Activated effector memory CD4-positive, alpha-beta T cell treated with Interleukin-2 at 50 U/mL for 16 hours (primary cell): ENCODE results near the gene HMCN1.

Experiments used
- DNase-seq: peaks from one replicate; pipeline ENCODE4 v3.0.0-alpha.2; 2020

The HMCN1 gene

DNA sequence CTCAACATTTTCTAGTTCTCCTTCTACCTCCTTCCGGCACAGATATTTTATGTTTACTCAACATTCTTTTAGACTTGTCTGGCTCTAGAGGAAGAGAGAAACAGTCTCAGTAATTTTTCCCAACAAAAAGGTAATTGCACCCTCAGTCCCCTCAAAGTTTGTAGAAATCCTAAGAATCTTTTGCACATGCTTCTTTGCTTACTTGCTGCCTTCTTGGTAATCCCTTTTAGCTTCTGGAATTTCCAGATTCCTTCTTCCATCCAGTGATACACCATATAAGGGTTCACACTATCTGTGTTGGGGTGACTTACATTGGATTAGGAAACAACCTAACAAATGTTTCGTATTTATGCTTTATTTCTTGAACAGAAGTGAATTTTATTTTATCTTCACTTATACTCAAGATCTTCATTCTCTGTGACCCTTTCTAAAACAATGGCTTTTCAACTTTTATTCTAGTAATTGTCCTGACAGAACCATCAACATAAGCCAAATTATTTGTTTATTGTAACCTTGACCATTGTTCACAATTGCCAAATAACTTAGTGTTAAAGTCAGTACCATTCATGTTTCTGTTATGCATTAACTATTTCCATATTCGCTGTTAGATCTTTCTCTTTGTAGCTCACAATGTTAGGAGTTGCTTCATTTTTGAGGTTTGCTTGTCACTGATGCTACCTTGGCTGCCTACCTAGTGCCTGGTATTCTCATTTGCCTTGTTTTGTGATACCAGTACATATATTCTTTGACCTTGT is 238.1 kb downstream of the HMCN1 start:
- DNase-seq, result no peak

GRCh38 chr1:185973645-185974044 is 239.5 kb downstream of the HMCN1 start:
- DNase-seq, result no peak

- no peak for DNase-seq
These were observed 240.4 kb downstream of the HMCN1 start for GRCh38 chr1:185974367-185975170.

- no peak for DNase-seq
These were observed 246.7 kb downstream of the HMCN1 start for GRCh38 chr1:185980891-185981290.

GRCh38 chr1:185984113-185984836 is 250.1 kb downstream of the HMCN1 start:
- DNase-seq, result no peak

DNA sequence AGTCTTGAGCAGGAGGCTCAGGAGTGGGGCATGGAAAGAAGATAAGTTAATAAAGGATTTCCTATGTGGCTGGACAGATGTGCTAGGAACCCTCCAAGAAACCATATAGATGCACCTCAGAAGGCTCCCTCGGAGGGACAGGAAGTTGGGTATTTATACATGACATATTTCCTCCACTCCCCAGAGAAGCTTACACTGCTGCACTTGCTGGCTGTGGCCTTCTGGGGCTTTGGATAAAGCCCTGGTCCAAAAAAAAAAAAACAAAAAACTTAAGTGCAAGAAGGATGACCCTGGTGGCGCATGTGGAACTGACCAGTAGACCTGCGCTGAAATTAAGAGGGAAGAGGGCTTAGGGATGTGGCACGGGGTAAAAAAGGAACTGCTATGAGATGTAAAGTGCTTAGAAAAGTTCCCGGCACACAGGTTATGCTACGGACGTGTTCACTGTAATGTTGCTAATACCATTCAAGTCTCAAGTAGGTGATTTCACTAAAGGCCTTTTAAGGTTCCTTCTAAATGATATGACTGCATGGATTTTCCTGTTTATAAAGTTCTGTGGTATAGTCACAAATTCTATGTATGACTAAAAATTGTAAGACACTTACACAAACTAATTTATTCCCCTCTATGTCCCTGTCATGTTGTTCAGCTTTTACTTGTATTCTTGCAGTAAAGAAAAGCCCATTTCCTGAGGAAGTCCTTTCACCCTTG is 253.6 kb downstream of the HMCN1 start:
- no peak for DNase-seq

DNA sequence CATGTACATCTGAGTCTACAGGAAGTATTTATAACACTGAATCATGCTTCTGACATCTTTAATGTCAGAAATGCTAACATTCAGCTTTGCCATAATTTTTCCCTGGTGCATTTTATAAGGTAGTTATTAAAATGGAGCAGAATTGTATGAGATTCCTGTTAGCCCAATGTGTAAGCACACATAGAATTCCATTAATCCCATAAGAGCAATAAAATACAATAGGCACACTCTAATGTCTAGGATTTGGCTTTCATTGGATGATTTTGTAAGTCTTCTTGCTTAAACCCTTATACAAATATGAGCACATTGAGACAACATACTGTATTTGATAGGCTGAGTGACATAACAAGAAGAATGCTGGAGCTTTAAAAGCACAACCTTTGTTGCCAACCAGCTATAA is 256.4 kb downstream of the HMCN1 start:
- DNase-seq, result no peak

DNA sequence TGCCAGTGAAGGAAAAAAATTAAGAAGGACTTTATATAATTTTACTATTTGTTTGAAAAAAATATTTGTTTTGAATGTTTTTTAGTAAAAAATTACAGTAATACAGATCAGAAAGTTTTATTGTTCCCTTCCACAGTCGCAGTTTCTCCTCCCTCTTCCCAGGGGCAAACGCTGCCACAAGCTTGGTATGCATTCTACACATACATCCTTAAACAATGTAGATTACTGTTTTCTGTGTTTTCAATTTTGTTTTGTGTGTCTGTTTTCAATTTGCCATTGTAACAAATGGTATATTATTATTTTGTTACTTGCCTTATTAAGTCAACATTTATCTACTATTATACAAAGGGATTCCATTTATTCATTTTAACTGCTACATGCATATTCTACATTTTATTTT is 257.1 kb downstream of the HMCN1 start:
- DNase-seq, result no peak

DNA sequence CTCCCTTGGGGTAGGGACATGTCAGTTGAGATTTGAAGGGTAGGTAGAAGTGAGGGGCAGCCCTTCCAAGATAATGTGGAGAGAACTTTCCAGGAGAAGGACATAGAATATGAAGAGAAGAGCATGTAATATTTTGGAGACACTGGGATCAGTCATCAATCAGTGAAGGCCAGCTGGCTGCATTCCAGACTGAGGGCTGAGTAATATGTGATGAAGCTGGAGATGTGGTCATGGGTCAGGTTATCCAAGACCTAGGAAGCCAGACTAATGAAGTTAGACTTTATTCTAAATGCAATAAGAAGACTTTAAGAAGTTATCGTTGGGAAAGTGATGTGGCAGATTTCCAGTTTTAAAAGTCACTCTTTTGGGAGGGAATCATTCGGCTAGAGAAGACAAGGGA is 262.0 kb downstream of the HMCN1 start:
- no peak for DNase-seq

- no peak for DNase-seq
These were observed 264.2 kb downstream of the HMCN1 start for GRCh38 chr1:185998391-185998790.

DNA sequence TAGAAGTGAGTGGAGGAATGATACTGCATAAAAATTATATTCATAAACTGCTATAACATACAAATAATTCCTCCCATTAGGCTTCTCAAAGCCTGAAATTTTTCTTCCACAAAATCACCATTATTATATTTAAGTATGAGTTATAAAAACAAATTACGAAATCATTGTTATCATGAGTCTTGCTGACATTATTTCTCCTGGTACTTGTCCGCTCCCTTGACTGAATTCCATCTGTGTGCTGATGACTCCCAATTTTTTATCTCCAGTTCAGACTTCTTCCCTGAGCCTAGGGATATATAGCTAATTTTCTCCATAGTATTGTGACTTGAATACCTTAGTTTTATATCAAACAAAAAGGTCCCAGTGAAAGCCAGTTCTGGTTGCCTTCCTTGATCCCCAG is 268.2 kb downstream of the HMCN1 start:
- no peak for DNase-seq

DNA sequence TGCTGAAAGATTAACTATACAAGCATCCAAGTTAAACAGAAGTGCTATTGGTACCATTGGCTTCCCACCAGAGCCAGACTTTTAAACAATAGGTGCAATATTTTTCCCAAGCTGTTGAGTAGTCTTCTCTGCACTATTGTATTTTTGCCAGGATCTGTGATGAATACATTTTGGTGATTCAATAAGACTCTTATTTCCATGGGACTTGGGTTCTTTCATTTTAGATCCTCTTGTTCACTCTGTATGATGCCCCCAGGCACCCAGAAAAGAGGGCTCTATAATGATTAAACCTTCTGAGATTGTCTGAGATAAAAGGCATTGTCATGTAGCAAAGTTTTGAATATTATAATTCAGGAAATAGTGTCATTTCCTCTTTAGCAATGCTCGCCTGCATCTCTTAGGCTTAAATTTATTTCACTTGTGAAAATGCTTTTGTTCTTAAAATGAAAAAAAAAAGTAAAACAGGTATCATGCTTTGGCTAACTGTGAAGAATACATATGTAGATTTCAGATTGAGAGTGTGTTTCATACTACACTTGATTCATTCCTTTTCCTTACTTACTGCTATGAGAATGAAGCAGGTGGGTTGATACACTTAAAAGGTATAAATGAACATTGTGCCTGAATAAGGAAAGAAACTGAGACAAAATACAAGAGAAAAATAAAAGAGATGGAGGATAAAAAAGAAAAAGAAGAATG is 275.0 kb downstream of the HMCN1 start:
- DNase-seq, result no peak

GRCh38 chr1:186014370-186015037 is 280.3 kb downstream of the HMCN1 start:
- DNase-seq, result no peak

DNA sequence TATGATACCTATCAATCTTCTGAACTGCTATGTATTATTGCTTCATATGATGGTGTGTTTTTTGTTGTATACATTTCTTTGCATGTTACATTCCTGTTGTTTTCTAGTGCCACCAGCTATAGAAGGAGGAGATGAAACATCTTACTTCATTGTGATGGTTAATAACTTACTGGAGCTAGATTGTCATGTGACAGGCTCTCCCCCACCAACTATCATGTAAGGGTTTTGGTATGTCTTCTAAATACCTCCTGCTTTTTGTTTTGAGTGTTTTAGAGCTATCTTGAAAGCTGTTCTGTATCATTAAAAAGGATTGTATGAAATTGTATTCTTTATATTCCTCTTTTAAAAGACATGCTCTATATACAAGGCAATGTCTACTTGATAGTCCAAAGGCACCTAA is 282.7 kb downstream of the HMCN1 start:
- DNase-seq, result no peak

DNA sequence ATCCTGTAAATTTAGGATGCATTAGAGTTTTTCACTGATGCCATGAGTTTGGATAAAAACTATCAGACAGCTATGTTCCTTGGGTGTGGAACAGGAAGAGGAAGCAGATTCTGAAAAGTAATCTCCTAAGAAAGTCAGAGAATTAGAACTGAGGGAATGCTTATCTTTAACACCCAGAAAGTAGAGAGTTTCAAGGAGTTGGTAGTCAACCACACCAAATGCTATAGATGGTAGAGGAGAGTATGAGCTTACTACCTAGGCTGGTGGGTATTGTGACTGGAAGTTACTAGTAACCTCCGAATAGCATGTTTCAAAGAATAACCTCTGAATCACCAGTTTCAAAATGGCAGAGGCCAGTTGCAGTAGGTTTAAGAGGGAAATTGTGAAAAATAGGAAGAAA is 288.0 kb downstream of the HMCN1 start:
- no peak for DNase-seq

DNA sequence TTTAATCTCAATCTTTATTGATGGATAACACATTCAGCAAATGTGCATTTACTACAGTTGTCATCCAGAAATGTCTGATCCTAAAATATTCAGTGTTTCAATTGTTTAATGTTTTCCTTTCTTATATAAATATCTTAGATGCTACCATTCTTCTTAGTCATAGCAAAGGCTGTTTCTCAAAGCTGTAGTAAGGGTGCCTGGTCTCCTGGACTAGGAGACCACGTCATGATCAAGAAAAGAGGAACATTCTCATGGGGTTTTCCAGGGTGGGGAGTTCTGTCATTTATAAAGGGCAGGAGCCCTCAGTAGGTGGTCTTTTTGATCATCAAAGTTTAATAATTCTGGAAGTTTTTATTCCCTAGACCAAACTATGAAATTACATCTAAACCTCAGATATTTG is 292.8 kb downstream of the HMCN1 start:
- DNase-seq, result no peak

GRCh38 chr1:186027621-186028020 is 293.4 kb downstream of the HMCN1 start:
- no peak for DNase-seq

DNA sequence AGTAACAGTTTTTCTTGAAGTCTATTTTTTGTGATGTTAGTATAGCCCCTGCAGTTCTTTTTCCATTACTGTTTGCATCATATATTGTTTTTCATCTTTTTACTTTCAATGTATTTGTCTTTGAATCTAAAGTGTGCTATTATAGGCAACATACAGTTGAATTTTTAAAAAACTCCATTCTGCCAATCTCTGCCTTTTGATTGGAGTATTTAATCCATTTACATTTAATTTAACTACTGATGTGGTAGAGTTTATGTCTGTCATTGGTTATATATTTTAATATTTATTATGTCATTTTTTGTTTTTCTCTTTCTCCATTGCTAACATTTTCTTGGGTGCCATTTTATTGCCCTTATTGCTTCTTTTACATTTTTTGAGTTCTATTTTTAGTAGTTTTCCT is 296.3 kb downstream of the HMCN1 start:
- DNase-seq, result no peak

- DNase-seq, result no peak
These were observed 299.7 kb downstream of the HMCN1 start for GRCh38 chr1:186033847-186034271.

- no peak for DNase-seq
These were observed 308.0 kb downstream of the HMCN1 start for GRCh38 chr1:186042230-186042629.

- DNase-seq, result no peak
These were observed 309.1 kb downstream of the HMCN1 start for GRCh38 chr1:186043296-186043695.
